GM12873 (cell line): ENCODE measurements around the gene TICAM1.

ENCODE experiments used
- TF ChIP-seq, protein P1 (sequence below): IDR thresholded peaks from 2 replicates; pipeline ENCODE4 v1.5.1; 2012; ENCODE audit warnings: low read depth, mild to moderate bottlenecking, moderate library complexity, low read length, control low read depth; ENCODE audit not compliant: insufficient read depth; ENCODE audit errors: missing control alignments

Gene TICAM1

DNA sequence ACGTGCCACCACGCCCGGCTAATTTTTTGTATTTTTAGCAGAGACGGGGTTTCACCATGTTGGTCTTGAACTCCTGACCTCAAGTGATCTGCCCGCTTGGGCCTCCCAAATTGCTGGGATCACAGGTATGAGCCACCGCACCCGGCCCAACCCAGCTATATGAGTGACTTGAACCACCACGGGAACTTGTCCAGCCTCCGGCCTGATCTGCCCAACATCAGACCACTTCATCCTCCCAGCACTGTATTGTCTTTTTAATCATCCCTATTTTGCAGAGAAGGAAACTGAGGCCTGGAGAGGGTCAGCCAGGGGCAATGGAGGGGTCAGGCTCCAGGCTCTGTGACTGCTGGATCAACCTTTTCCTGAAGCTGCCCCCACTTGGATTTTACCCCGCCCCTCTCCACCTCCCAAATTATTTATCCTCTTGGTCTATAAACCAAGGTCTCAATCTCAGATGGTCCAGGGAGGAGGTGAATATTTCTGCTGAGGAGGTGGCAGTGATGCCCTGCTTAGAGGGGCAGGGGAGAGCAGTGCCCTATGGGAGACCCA is 36.8 kb upstream of the TICAM1 start:
- TF ChIP-seq, protein P1, sequence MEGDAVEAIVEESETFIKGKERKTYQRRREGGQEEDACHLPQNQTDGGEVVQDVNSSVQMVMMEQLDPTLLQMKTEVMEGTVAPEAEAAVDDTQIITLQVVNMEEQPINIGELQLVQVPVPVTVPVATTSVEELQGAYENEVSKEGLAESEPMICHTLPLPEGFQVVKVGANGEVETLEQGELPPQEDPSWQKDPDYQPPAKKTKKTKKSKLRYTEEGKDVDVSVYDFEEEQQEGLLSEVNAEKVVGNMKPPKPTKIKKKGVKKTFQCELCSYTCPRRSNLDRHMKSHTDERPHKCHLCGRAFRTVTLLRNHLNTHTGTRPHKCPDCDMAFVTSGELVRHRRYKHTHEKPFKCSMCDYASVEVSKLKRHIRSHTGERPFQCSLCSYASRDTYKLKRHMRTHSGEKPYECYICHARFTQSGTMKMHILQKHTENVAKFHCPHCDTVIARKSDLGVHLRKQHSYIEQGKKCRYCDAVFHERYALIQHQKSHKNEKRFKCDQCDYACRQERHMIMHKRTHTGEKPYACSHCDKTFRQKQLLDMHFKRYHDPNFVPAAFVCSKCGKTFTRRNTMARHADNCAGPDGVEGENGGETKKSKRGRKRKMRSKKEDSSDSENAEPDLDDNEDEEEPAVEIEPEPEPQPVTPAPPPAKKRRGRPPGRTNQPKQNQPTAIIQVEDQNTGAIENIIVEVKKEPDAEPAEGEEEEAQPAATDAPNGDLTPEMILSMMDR: no peak

DNA sequence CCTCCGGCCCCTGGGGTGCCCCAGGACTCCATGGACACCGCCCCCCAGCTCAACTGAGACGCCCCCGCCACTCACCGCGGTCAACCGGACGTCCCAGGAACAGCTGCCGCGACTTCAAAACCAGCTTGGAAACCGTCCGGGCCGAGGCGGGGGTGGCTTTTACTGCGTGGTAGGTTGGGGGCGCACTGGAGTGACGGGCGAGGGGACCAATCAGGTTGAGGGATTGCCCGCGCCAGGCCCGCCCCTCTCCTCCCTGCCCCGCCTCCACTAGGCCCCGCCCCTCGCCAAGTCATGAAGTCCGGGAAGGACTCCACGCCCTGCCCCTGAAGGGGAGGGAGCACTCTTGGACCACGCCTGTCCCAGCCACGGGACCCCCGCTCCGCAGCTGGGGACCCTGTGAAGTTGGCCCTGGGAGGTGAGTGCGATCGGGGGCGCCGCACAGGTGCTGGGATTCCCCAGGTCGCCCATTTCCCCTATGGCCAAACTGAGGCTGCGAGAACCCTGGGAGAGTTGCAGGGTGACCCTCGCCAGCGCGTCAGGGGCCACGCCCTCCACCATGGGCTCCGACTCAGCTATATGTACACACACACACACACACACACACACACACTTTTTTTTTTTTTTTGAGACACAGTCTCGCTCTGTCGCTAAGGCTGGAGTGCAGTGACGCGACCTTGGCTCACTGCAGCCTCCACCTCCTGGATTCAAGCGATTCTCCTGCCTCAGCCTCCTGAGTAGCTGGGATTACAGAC is 36.2 kb upstream of the TICAM1 start, which contains the start of gene PLIN3:
Gene PLIN3, minus strand, starts transcription at position 134 of the 752 bp plus-strand sequence. CDS start 6,273 bp downstream, outside the sequence.
- TF ChIP-seq, protein P1: no peak

DNA sequence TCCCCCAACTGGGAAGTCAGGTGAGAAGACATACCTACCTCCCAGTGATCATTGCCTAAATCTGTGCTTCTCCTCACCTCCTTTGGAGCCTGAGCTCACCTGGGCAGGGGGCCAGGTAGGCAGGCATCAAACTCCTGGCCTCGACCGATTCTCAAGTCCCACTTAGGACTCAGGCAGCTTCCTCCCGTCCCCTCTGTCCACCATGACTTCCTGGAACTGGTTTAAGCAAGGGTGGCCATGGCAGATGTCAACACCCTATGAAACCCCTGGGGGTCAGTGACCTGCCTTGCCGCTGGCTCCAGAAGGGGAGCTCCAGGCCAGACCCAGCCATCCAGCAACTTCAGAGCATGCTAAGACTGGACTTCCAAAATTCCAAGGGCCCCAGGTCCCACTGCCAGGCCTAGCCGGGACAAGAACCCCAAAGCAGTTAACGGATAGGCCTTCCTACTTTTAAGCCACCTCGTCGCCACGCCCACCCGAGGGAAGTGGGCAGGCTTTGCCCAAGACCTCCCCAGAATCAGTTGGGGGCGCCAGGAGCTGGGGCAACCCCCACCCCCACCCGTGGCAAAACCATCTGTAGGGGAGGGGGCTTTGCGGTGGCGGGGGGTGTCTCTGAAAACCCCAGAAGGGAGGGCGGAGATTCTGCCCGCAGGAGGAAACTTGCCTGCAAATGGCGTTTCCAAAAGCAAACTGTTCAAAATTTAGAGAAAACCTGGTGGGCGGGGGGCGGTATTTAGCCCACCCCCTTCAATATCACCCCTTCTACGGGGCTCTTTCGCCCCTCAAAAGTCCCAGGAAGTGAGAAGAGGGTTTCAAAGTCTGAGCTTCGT is 35.3 kb upstream of the TICAM1 start:
- TF ChIP-seq, protein P1: no peak

DNA sequence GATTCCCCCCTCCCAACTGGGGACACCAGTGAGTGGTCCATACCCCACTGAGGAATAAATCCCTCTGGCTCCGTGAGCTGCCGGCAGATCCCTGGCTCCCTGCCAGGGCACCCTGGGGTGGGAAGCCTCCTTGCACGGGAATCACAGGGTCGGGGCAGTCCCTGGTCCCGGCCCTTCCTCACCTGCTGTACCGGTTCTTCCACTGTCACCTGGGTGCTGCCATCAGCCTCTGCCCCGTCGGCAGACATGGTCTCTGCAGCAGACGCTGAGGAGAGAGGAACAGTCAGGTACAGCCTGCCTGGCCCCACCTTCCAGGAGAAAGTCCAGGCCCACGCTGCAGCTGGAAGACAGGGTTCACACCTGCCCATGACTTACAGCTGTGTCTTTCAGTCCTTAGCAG is 29.6 kb upstream of the TICAM1 start:
- TF ChIP-seq, protein P1: no peak

DNA sequence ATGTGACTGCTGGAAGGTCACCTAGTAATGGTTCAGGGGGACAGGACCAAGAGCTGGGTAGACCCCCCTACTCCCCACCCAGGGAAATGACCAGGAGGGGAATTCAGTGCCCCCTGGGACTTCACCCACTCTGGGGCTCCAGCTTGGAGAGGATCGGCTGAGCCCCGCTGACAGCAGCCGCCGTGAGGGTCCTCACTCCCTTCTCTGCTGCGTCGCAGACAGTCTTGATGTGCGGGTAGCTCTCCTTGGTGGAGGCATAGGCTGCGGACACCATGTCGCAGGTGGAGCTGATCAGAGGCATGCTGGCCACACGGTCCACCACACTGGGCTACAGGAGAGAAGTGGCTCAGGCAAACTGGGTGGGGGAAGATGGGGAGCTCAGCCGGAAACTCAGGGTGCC is 28.2 kb upstream of the TICAM1 start:
- TF ChIP-seq, protein P1: no peak

DNA sequence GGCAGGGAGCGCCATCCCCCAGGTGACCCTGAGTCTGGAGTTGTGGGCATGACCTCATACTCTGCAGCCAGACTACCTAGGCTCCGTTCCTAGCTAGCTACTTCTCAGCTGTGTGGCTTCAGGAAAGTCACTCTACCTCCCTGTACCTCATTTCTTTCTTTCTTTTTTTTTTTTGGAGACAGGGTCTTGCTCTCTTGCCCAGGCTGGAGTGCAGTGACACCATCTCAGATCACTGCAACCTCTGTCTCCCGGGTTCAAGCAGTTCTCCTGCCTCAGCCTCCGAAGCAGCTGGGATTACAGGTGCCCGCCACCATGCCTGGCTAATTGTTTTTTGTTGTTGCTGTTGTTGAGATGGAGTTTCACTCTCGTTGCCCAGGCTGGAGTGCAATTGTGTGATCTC is 21.0 kb upstream of the TICAM1 start:
- TF ChIP-seq, protein P1: no peak
